Posterior vena cava (tissue), 2 donors: ENCODE data around the gene TMEM63B. TPM values are rescaled to one million over a fixed set of nuclear protein-coding genes. Genes with fewer than 3 reads are reported as not detected.
A peak's percentile ranks its signal among the peaks of the same experiment; 100 is the strongest.

Experiments
- DNase-seq: peaks from one replicate; pipeline ENCODE4 v3.0.0-alpha.2; 2020; ENCODE audit warnings: low spot score
- intact Hi-C, 2 donors: fragments of 100-400 bp; cut with DNase I; formaldehyde crosslinking; loops; one replicate each; pipeline versions ENCODE4 v1.14.1 to v1.14.2; 2022 to 2023
- total RNA-seq, 2 donors: library from RNA; stranded (reverse); fragmentation: NEBNext Ultra II Directional; extraction: Animal tissue kit (Norgen Biotek cat#: 25700); gene quantifications; one replicate each; pipeline ENCODE4 v1.2.1, GENCODE V29; 2021
- donor health status: DM: yes; HTN: yes; CAD: no.
- donor health status: DM: yes; HTN: yes; CAD: no.

TMEM63B gene
- total RNA-seq, 2 donors from 2014 or later = 23.7 to 28.1 TPM

DNA sequence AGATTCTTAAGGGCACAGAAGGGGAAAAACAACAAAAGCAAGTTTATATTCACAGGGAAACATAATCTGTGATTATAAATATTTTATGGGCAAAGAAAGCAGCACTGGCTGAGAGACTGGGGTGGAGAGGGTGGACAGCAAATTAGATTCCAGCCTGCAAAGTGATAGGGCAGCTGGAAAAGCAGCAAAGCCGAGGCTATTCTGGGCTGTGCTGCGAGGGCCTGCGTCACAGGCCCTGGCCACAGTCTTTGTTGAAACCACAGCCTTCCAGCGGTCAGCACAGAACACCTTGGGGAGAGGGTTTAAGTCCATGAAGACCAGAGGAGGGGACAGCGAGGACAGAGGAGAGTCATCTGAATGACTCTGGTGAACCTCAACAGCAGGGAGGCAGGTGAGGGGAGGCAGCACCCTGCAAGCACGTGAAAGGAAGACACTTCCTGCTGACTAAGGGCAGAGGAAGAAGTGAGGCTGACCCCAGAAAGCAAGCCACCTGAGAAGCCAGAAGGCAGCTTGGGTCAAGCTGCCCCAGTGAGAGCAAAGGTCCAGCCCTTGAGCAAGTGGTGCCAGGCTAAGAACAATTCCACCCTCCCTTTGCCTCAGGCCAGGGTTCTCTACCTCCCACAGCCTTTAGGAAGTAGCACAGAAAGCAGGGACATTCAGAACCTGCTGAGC, 17.2 kb upstream of the TMEM63B start:
- DNase-seq = no peak
- intact Hi-C loops = loop anchor here in 1 of 2 donors (10.0 kb wide), 1 partner anchor 125 kb away; no protein-coding TSS in a partner anchor

DNA sequence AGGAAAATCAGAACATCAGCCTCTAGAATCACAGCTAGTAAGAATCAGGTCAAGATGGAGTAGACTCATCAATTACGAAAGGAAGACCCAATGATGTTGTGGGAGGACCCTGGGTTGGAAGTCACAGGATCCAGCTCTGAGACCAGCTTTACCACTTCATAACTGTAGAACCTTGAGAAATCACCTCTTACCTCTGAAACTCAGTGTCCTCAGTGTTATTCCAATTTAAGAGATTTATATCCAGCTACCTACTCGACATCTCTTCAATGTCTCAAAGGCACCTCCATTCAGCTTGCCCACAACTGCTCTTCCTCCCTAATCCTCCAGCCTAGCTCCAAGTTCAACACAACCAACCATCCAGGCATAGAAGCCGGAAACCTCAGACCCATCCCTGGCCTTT, 16.4 kb upstream of the TMEM63B start:
- intact Hi-C loops = loop anchor here in 1 of 2 donors (10.0 kb wide), 1 partner anchor 124 kb away; no protein-coding TSS in a partner anchor
- DNase-seq = no peak

DNA sequence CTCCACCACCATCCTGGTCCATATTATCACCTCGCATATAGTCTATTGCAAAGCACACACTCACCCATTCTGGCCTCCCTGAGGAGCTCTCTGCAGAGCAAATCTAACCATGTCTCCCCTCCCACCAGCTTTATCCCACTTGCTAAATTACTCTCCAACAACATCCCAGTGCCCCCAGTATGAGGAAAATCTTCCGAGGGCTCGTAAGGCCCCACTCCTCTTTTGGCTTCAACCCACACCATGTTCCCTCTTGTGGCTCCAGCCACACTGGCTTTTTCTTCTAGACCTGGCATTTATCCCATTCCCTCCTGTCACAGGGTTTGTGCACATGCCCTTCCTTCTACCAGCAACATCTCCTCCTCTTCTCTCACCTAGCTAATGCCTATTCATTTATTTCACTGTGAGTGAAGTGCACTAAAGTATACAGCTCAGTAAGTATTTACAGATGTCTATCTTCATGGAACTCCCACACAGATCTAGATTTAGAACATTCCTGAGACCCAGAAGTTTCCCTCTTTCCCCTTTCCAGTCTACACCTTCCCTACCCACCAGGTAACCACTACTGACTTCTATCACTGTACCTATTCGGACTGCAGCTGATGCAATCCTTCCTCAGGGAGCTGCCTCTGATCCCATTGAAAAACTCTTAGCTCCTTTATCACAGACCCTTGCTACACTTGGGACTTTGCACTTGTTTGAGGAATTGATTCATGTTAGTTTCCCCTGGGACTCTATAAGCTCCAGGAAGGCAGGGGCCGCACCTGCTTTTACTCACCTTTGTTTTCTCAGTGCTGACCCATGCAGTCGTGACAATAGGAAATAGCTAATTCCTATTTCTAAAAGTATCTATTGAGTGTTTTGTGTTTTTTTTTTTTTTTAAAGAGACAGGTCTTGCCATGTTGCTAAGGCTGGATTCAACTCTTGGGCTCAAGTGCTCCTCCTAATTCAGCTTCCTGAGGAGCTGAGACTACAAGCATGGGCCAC, 15.6 kb upstream of the TMEM63B start:
- intact Hi-C loops = loop anchor here in 1 of 2 donors (10.0 kb wide), 1 partner anchor 123 kb away; no protein-coding TSS in a partner anchor
- DNase-seq = no peak

DNA sequence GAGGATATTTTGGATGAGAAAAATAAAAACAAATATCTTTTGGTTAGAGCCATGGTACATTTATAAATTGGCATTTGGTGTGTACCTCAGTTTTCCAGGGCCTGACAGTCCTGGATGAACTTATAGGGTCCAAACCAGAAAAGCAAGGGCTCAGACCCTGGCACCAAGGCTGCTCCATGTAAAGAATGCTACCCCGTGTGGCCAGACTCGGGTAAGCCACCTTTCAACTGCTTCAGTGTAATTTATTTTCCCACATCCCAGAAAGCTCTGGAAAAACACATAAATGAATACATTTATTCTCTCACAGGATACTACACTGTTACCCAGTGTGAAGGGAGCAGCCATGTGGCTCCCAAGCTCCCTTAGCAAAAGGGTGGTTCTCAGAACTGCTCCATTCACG, 13.9 kb upstream of the TMEM63B start:
- DNase-seq = no peak
- intact Hi-C loops = loop anchor here in 1 of 2 donors (10.0 kb wide), 1 partner anchor 121 kb away; no protein-coding TSS in a partner anchor

DNA sequence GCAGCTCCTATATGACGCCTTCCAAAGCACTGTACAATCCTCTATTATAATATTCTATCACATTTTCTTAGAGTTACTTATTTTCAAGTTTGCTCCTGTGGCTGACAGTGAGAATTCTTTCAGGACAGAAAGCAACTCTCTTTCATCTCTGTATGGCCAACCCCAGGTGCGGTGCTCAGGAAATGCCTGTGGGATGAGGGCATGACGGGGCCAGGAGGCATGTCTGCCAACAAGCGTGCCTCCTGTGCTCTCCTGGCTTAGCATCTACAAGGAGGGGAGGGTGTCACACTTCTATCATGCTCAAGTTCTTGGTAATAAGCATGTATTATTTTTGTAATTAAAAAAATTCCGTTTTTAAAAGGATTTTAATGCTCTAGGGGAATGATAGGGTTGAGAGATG, 11.5 kb upstream of the TMEM63B start:
- intact Hi-C loops = loop anchor here in 1 of 2 donors (10.0 kb wide), 1 partner anchor 119 kb away; no protein-coding TSS in a partner anchor
- no peak for DNase-seq

DNA sequence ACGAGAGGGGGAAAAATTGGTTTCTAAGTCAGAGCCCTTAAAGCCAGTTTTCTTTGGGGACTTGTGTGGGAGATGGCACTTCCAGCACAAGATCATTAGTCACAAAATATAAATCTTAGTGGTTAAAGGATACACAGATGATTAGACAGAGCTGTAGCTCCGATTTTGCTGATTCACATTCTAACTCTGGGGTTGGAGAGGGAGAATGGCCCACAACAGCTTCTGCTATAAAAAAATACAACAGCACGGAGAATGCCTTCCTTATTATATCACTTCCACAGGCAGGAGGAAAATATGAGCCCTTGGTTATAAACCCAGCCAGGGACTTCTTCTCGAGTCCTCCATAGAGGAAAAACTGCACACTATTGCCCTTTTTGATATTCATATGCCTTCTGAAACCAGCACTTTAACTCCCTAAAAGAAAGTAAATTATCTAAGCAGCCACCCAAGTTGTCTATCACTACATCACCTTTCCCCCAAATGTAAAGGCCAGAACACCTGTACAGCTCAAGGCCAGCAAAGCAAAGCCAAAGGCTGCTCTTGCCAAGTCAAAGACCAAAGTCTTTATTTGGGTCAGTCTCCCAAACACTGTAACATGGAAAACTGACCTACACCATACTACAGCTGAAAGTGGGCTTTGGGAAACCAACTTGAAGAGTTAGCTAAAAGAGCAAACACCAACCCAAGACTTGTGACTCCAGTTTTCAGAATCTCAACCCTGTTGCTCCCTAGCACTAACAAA, 10.5 kb upstream of the TMEM63B start:
- intact Hi-C loops = loop anchor here in 1 of 2 donors (10.0 kb wide), 1 partner anchor 118 kb away; no protein-coding TSS in a partner anchor
- DNase-seq = no peak

DNA sequence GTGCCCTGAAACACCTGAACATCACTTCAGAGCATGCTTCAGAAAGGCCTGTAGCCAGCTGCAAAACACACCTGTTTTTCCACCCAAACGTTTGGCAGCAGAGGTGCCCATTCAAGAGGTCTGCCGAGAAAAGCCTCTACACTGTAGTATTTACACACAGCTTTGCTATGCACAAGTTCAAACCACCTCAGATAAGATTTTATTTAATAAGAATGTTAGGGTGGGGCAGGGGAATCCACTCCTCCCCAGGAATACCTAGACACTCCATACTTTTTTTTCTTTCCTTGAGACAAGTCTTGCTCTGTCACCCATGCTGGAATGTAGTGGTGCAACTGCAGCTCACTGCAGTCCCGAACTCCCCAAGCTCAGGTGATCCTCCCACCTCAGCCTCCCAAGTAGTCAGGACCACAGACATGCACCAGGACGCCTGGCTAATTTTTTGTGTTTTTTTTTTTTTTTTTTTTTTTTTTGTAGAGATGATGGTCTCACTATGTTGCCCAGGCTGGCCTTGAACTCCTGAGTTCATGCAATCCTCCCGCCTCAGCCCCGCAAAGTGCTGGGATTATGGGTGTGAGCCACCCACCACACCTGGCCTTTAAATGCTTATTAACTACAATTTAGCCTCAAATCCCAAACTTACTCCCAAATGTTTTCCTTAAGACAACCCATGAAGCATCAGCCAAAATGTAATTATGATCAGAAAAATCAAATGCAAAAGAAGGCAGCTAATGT, 9.8 kb upstream of the TMEM63B start:
- intact Hi-C loops = loop anchor here in 1 of 2 donors (10.0 kb wide), 1 partner anchor 117 kb away; no protein-coding TSS in a partner anchor
- no peak for DNase-seq

DNA sequence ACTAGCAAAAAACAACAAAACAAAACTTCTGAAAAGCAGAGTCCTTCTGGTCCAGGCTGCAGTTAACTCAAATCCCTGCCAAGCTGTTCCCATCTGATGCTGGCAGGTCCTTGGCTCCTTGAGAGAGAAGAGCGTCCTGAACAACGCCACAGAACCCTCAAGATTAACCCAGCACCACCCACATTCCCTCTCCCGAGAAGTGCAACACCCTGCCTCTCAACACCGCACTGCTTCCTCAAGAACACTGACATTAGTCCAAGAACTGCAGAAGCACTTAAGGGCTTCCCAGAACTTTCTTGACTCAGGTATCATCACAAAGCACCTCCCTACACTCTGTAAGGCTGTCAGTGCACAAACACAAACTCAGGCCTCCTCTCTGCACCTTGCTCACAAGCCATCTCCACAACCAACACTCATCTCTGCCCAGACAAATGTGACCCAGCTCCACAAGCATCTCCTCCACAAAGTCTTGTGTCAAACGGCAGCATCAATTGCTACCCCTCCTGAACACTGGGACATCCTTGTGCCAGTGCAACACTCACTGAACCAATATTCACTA, 7.6 kb upstream of the TMEM63B start:
- intact Hi-C loops = loop anchor here in 1 of 2 donors (10.0 kb wide), 1 partner anchor 115 kb away; no protein-coding TSS in a partner anchor
- DNase-seq = no peak

DNA sequence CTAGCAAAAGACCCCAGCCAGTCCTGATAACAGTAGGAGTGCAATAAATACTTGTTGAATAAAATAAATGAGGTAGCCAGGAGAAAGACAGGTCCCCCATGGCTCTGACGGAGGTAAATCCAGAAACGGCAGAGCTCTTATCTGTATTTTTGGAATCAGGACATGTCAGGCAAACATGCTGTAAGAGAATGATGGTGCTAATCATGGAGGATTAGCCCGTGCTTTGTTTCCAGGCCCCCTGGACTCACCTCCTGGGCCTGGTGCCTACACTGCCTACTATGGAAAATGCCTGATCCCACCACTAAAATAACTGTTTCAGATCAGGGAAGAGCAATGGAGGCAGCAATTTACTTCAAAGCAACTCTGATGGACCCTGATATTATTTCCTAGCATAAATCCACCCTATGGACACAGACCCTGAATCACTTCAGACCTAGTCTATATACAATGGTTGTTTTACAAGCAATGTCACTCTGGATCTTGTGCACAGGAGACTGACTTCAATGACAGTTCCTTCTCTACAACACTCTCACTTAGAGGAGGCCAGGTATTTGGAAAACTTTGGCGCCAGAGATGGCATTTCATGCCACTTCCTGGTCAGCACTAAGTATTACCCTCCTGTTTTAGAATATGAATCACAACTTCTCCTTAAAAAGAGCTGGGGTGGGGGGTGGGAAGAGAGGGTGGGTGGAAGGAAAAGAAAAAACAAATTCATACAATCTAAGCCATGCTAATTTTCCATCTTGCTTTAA, 6.5 kb upstream of the TMEM63B start:
- DNase-seq = no peak
- intact Hi-C loops = no loop called here

DNA sequence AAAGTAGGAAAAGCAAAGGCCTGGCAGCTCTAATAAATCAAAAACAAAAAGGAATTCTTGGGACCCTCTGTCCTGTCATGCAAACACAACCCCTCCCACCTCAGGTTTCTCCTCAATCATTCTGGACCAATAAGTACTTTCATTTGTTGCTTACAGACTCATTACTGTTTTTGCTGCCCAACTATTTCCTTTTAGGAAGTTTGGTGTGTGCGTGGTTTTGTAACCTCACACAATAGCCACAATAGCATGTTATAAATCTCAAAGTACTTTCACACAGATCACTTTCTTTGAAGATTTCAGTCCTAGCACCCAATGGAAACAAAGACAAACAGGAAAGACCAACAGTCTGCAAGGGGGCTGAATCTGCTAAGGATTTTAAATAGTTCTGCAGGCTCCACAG, 4.6 kb upstream of the TMEM63B start:
- intact Hi-C loops = no loop called here
- no peak for DNase-seq

DNA sequence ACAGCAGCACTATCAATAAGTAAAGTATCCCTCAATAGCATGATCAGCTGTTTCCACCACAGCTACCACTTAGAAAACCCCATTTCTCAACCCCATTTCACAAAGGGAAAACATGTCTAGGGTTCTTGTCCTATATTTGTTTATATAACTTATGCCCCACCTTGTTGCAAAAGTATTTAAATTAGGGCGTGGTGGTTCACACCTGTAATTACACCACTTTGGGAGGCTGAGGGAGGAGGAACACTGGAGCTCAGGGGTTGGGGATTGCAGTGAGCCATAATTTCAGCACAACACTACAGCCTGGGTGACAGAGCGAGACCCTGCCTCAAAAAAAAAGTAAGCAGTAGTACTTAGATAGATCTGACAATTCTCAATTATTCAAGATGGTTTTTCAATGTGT, 3.8 kb upstream of the TMEM63B start:
- intact Hi-C loops = no loop called here
- DNase-seq = no peak

DNA sequence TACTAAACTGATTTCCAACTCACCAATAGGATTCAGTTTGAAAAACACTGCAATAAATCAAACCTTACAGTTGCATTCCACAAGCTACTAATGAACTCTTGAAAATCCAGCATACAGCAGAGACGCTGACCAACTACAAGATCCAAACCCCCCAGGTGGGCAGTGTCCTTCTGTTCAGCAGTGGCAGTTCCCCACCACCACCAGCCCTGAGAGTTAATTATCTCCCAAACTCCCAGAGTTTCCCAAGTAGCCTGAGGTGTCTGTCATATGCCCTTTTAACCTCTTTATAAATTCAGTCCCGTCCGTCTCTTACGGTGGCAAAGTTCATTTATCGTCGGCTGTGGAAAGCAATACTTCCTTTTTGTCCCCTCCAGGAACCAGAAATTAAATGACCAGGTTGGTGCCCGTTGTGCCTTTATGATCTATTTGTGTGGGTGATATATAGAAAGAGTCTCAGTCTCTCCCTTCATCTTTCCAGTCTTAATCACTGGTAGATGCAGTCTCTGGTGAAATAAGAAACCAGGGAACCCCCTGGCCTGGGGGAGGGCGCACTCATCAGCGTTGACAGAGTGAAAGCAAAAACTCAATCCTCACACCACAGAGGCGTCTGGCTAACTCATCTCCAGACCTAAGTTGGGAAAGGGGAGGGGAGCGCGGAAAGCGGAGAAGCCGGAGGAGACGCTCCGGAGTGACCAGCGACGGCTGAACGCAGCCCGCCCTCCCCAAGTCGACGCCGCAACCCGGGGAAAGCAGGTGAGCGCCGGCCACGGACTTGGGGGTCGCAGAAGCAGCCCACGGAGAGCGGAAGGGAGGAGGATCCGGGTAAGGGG, 819 bp upstream of the TMEM63B start:
- DNase-seq = peak; percentile 85
- intact Hi-C loops = no loop called here

DNA sequence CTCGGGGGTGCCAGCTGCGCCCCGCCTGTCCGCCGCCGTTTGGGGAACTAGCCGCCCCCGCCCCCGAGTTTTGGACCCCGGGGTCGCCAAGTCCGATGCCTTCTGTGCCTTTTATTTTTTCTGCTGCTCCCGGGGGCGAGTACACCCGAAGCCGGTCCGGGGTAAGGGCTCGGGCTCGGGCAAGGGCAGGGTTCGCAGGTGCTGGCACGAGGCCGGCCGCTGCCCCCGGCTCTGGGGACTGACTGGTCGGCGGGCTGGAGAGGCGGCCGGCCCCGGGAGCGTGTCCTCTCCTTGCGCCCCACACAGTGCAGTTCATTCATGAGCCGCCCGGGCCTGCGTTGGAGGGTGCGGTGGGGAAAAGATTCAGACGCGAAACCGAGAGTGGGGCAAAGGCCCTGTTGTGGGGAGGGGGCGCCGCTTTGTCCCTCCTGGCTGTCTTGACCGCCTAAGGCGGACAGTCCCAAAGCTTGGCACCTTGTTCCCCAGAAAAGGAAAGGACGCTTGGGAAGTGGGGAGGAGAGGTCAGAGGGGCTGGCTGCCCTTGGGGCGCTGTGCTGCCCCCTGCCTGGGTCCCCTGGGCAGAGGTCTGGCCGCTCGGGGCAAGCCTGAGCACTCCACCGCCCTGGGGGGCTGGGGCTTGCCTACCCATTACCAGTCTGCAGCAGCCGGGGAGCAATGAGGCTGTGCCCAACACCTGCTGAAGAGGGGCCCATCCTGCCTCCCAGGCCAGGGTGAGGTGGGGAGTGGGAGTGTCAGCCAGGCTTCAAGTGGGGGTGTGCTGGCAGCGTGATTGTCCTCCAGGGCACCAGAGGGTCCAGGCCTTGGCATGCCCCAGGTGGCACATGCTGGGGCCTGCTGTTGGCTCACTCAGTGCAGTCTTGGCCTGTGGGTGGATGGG, 915 bp downstream of the TMEM63B start:
- peak; percentile 86 for DNase-seq
- intact Hi-C loops = no loop called here

DNA sequence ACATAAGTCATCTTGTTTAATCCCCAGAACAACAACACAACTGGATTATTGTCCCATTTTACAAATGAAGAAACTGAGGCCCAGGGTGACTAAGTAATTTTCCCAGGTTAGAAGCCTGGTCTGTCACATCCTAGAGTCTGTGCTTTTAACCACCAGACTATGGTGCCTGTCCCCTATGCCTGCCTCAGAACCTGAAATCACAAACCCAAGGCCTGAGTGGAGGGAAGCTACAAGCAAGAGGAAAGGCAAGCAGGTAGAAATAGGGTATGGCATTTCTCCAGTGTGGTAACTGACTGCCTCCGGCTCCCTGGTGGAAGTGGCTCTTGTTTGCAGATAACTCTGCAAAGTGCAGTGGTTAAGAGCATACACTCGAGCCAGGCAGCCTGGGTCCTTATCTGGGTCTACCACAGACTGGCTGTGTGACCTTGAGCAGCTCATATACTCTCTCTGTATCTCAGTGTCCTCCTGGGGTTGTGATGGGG, 2.5 kb downstream of the TMEM63B start:
- intact Hi-C loops = no loop called here
- peak; percentile 55 for DNase-seq

DNA sequence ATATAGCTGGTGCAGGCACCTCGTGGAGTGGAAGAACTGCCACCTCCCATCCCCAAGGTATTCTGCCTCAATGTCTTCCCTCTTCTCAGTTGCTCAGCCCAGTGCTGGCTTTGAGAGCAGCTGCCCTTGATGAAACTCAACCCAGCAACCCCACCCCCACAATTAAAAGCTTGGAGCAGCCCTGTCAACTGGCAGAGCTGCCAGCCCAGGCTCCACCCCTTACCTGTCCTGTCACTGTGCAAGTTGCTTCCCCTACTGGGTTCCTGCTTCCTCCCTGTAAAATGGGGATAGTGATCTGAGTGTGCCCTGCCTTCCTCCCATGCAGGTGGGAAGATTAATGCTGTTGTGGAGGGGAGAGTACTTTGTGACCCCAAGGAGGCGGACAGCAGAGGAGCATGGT, 4.5 kb downstream of the TMEM63B start:
- intact Hi-C loops = no loop called here

DNA sequence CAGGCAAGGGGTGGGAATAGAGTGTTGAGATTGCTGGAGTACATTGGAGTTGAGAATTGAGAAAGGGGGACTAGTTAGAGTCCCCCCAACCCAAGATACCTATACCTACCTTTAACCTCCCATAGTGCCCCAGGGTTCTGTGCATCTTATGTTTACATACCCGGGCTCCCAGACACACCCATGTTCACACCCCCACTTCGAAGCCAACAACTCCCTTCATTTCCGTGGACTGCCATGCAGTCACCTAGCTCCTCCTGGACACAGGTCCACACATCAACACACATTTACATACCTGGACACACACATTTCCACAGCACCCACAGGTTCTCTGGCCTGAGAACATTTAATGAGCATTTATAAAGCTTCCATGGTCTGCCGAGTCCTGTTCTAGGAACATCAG, 5.1 kb downstream of the TMEM63B start:
- intact Hi-C loops = no loop called here
- DNase-seq = peak; percentile 5

More for the DNA sequence above, 4.5 kb downstream of the TMEM63B start:
- peak; percentile 50 for DNase-seq
